H54 (cell line): Measurements from ENCODE around the gene IGF2BP2.
"Not testable (repeated sequence)": the region's sequence is repeated elsewhere in the genome, so short reads cannot be mapped to it uniquely, and the experiment has no call there.

Experiments used
- DNase-seq: peaks from one replicate; pipeline ENCODE4 v3.0.0; 2011; ENCODE audit warnings: low spot score, mixed read lengths; ENCODE audit not compliant: insufficient read length
- FAIRE-seq: peaks from 3 replicates; lab custom pipeline; 2011; peaks lifted over from hg19 to GRCh38; lab: Jason Lieb, UNC
- POLR2A ChIP-seq: IDR thresholded peaks from 2 replicates; pipeline ENCODE4 v1.6.1; 2011; ENCODE audit warnings: low read depth, mild to moderate bottlenecking, low read length

Gene IGF2BP2

GRCh38 chr3:185649414-185649813 lies 175.4 kb downstream of the IGF2BP2 start:
- no peak for TF ChIP-seq POLR2A
- DNase-seq = no peak
- no peak for FAIRE-seq

GRCh38 chr3:185648396-185648795 lies 176.4 kb downstream of the IGF2BP2 start:
- no peak for TF ChIP-seq POLR2A
- DNase-seq = no peak
- no peak for FAIRE-seq

GRCh38 chr3:185647880-185648210 lies 177.0 kb downstream of the IGF2BP2 start:
- no peak for TF ChIP-seq POLR2A
- DNase-seq (no peak), FAIRE-seq (no peak)

GRCh38 chr3:185647134-185647879 lies 177.5 kb downstream of the IGF2BP2 start:
- DNase-seq (no peak), FAIRE-seq (no peak)
- TF ChIP-seq POLR2A = no peak

- FAIRE-seq (no peak), DNase-seq (no peak)
- TF ChIP-seq POLR2A = no peak
Observed at GRCh38 chr3:185646382-185647133, 178.3 kb downstream of the IGF2BP2 start.

GRCh38 chr3:185645596-185646381 lies 179.1 kb downstream of the IGF2BP2 start:
- DNase-seq (no peak), FAIRE-seq (no peak)
- TF ChIP-seq POLR2A = no peak

- not testable (repeated sequence) for DNase-seq, FAIRE-seq
Observed at GRCh38 chr3:185645191-185645590, 179.7 kb downstream of the IGF2BP2 start.

GRCh38 chr3:185640308-185640707 lies 184.5 kb downstream of the IGF2BP2 start:
- DNase-seq (no peak), FAIRE-seq (no peak)
- TF ChIP-seq POLR2A = no peak

- no peak for FAIRE-seq
- TF ChIP-seq POLR2A = no peak
- no peak for DNase-seq
Observed at GRCh38 chr3:185639632-185640206, 185.1 kb downstream of the IGF2BP2 start.

- DNase-seq, FAIRE-seq: not testable (repeated sequence)
Observed at GRCh38 chr3:185638651-185639050, 186.2 kb downstream of the IGF2BP2 start.

GRCh38 chr3:185637388-185637787 lies 187.5 kb downstream of the IGF2BP2 start:
- DNase-seq = no peak
- FAIRE-seq = no peak
- TF ChIP-seq POLR2A = no peak

- TF ChIP-seq POLR2A = no peak
- FAIRE-seq (no peak), DNase-seq (no peak)
Observed at GRCh38 chr3:185632996-185633395, 191.8 kb downstream of the IGF2BP2 start.

GRCh38 chr3:185631508-185632206 lies 193.2 kb downstream of the IGF2BP2 start:
- FAIRE-seq (peak; percentile 41), DNase-seq (no peak)
- no peak for TF ChIP-seq POLR2A
